Kidney (tissue), 14 donors: ENCODE data around the gene FABP3. TPM values are rescaled to one million over a fixed set of nuclear protein-coding genes. Genes with fewer than 3 reads are reported as not detected.
"Not testable (repeated sequence)": the region's sequence is repeated elsewhere in the genome, so short reads cannot be mapped to it uniquely, and the experiment has no call there.

Experiments
- DNase-seq, 5 donors: peaks; one replicate each; pipeline ENCODE4 v3.0.0-alpha.2; 2013 to 2020
- FAIRE-seq: peaks from 2 replicates; lab custom pipeline; 2012; peaks lifted over from hg19 to GRCh38; lab: Jason Lieb, UNC
- H3K27ac ChIP-seq, 2 donors: one replicate each; pipeline ENCODE4 v1.7.0; 2013; ENCODE audit warnings: low read depth in 2 of 2, low read length in 2 of 2, inconsistent platforms in 1 of 2
- H3K27me3 ChIP-seq: one replicate; pipeline ENCODE4 v1.7.1; 2013; ENCODE audit warnings: low read length, inconsistent platforms; ENCODE audit not compliant: control insufficient read depth, insufficient read depth
- H3K36me3 ChIP-seq, 3 donors: one replicate each; pipeline versions ENCODE4 v1.7.0 to v1.7.1; 2013; ENCODE audit warnings: low read length in 3 of 3, control low read depth in 1 of 3, inconsistent platforms in 1 of 3; ENCODE audit not compliant: insufficient read depth in 3 of 3, control insufficient read depth in 2 of 3
- H3K4me1 ChIP-seq, 3 donors: one replicate each; pipeline versions ENCODE4 v1.7.0 to v1.7.1; 2013; ENCODE audit warnings: low read length in 3 of 3, inconsistent platforms in 1 of 3, low read depth in 1 of 3; ENCODE audit not compliant: control insufficient read depth in 2 of 3, insufficient read depth in 2 of 3
- H3K4me3 ChIP-seq, 3 donors: one replicate each; pipeline versions ENCODE4 v1.7.0 to v1.8.1; 2013; ENCODE audit warnings: low read length in 3 of 3, control low read depth in 1 of 3, inconsistent platforms in 1 of 3
- H3K9ac ChIP-seq, 3 donors: one replicate each; pipeline versions ENCODE4 v1.7.0 to v1.7.1; 2013; ENCODE audit warnings: low read length in 3 of 3, control low read depth in 1 of 3, inconsistent platforms in 1 of 3
- H3K9me3 ChIP-seq, 3 donors: one replicate each; pipeline versions ENCODE4 v1.7.0 to v1.7.1; 2013; ENCODE audit warnings: low read length in 3 of 3, control low read depth in 1 of 3, inconsistent platforms in 1 of 3; ENCODE audit not compliant: control insufficient read depth in 2 of 3, insufficient read depth in 1 of 3
- intact Hi-C: fragments of 100-400 bp; cut with DNase I; formaldehyde crosslinking; loops from one replicate; pipeline ENCODE4 v1.11.1; 2022
- polyA plus RNA-seq: library from polyadenylated mRNA; stranded (reverse); fragments of 350-450 nt; fragmentation: Illumina TruSeq; extraction: RNeasy Lipid Tissue Mini Kit (QIAGEN cat#74804); gene quantifications from one replicate; pipeline ENCODE4 v1.2.3, GENCODE V29; 2014; ENCODE audit warnings: low read depth, low replicate concordance; ENCODE audit not compliant: insufficient read depth
- total RNA-seq: library from RNA; stranded (reverse); fragmentation: NEBNext Ultra II Directional; extraction: Animal tissue kit (Norgen Biotek cat#: 25700); gene quantifications from one replicate; pipeline ENCODE4 v1.2.1, GENCODE V29; 2021
- TF ChIP-seq, protein P1 (sequence below): IDR thresholded peaks from 3 replicates; pipeline ENCODE4 v1.5.1; 2012; ENCODE audit warnings: mild to moderate bottlenecking, moderate library complexity, borderline replicate concordance; ENCODE audit not compliant: insufficient read depth; ENCODE audit errors: extremely low read depth
- donor health status: control.
- donor health status: control.
- donor health status: control.
- donor health status: control.
- donor health status: control.
- donor health status: DM: yes; HTN: yes; CAD: no.
- donor health status: Normal renal cell carcinoma (clear cell type).

The FABP3 gene
- total and polyA plus RNA-seq, 2 donors from 2014 or later = 25.0 to 542 TPM

- H3K36me3 ChIP-seq = no peaks in the 10 kb centered on the region
- H3K9ac ChIP-seq = peak overlapping the region in 1 of 3 donors; percentile 63
- H3K27me3 ChIP-seq = no peaks in the 10 kb centered on the region
- peaks cover 0 to 4% (median 0%) of the 10 kb centered on the region in 3 donors for H3K4me1 ChIP-seq
- H3K27ac ChIP-seq = peak overlapping the region in 1 of 2 donors; percentile 5
- FAIRE-seq (no peak), DNase-seq (peak in 2 of 5 donors; percentile 45 to 48)
- no peaks in the 10 kb centered on the region for H3K9me3 ChIP-seq
- H3K4me3 ChIP-seq = no peak overlapping the region
- TF ChIP-seq, protein P1, sequence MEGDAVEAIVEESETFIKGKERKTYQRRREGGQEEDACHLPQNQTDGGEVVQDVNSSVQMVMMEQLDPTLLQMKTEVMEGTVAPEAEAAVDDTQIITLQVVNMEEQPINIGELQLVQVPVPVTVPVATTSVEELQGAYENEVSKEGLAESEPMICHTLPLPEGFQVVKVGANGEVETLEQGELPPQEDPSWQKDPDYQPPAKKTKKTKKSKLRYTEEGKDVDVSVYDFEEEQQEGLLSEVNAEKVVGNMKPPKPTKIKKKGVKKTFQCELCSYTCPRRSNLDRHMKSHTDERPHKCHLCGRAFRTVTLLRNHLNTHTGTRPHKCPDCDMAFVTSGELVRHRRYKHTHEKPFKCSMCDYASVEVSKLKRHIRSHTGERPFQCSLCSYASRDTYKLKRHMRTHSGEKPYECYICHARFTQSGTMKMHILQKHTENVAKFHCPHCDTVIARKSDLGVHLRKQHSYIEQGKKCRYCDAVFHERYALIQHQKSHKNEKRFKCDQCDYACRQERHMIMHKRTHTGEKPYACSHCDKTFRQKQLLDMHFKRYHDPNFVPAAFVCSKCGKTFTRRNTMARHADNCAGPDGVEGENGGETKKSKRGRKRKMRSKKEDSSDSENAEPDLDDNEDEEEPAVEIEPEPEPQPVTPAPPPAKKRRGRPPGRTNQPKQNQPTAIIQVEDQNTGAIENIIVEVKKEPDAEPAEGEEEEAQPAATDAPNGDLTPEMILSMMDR = no peak
- intact Hi-C loops = no loop called here
Observed at GRCh38 chr1:31390071-31390470, 17.2 kb upstream of the FABP3 start.

GRCh38 chr1:31389616-31390015 lies 16.7 kb upstream of the FABP3 start:
- FAIRE-seq (no peak), DNase-seq (no peak)
- no peaks in the 10 kb centered on the region for H3K9me3 ChIP-seq
- no peaks in the 10 kb centered on the region for H3K27me3 ChIP-seq
- H3K4me1 ChIP-seq = peaks cover 0 to 4% (median 0%) of the 10 kb centered on the region in 3 donors
- intact Hi-C loops = no loop called here
- no peak overlapping the region for H3K9ac ChIP-seq
- TF ChIP-seq, protein P1 = no peak
- H3K27ac ChIP-seq = no peak overlapping the region
- H3K4me3 ChIP-seq = no peak overlapping the region
- no peaks in the 10 kb centered on the region for H3K36me3 ChIP-seq

GRCh38 chr1:31387612-31388011 lies 14.7 kb upstream of the FABP3 start:
- Histone ChIP-seq H3K36me3 (no peaks in the 10 kb centered on the region), H3K9me3 (no peaks in the 10 kb centered on the region), H3K4me3 (no peak overlapping the region), H3K27me3 (no peaks in the 10 kb centered on the region), H3K4me1 (no peaks in the 10 kb centered on the region), H3K9ac (no peak overlapping the region), H3K27ac (no peak overlapping the region)
- intact Hi-C loops = no loop called here
- FAIRE-seq (no peak), DNase-seq (no peak)
- TF ChIP-seq, protein P1 = no peak

DNA sequence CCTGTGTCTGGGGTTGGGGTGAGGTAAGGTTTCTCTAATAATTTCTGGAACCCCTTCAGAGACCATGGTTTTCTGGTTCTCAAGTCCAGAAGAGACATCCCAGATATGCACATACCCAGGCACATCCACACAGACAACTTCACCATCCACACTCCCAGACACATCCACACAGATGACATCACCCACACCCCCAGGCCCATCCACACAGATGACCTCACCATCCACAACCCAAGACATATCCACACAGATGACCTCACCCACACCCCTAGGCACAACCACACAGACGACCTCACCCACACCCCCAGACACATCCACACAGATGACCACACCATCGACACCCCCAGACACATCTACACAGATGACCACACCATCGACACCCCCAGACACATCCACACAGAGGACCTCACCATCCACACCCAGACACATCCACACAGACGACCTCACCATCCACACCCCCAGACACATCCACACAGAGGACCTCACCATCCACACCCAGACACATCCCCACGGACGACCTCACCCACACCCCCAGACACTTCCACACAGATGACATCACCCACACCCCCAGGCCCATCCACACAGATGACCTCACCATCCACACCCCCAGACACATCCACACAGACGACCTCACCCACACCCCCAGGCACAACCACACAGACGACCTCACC lies 13.8 kb upstream of the FABP3 start:
- H3K9ac ChIP-seq, FAIRE-seq, H3K4me3 ChIP-seq, intact Hi-C loops, H3K27ac ChIP-seq, DNase-seq, H3K9me3 ChIP-seq, H3K36me3 ChIP-seq, H3K27me3 ChIP-seq, H3K4me1 ChIP-seq: not testable (repeated sequence)
